ENCODE measurements around the gene POU6F2. TPM values are rescaled to one million over a fixed set of nuclear protein-coding genes. Genes with fewer than 3 reads are reported as not detected.

POU6F2 gene
- polyA plus RNA-seq, 1 experiment: not detected

- DNase-seq (ENCODE audit: low read depth): no peak
- TF ChIP-seq CTCF (IDR thresholded peaks at IDR 0.05; ENCODE audit: insufficient read depth, low read depth, low read length): no peak
- Histone ChIP-seq H3K4me3 (ENCODE audit: low read depth, low read length) (no peak overlapping the region), H3K27me3 (ENCODE audit: control insufficient read depth, insufficient read depth, low read length) (0 out of 2 replicates have a peak, but pooled peaks cover 3% of the 10 kb centered on the region), H3K36me3 (ENCODE audit: control insufficient read depth, insufficient read depth, low read length) (no peaks in the 10 kb centered on the region)
- CTCF ChIA-PET: no interaction called here
- POLR2A ChIA-PET: no interaction called here
Observed at GRCh38 chr7:38975944-38976392, 1.7 kb upstream of the POU6F2 start.

GRCh38 chr7:38978491-38978890 lies 782 bp downstream of the POU6F2 start:
- CTCF ChIA-PET: interaction anchor here (0.5 to 0.7 kb wide), 2 partner anchors 45 to 617 kb away, joined by 3 to 4 read pairs; no protein-coding TSS in a partner anchor

GRCh38 chr7:38992203-38992602 lies 14.5 kb downstream of the POU6F2 start:
- POLR2A ChIA-PET: no interaction called here
- H3K4me3 ChIP-seq (ENCODE audit: low read depth, low read length): no peak overlapping the region

More at GRCh38 chr7:38978491-38978890, 782 bp downstream of the POU6F2 start:
- DNase-seq (ENCODE audit: low read depth): no peak
- Histone ChIP-seq H3K36me3 (ENCODE audit: control insufficient read depth, insufficient read depth, low read length) (no peaks in the 10 kb centered on the region), H3K4me3 (ENCODE audit: low read depth, low read length) (no peak overlapping the region), H3K27me3 (ENCODE audit: control insufficient read depth, insufficient read depth, low read length) (0 out of 2 replicates have a peak, but pooled peaks cover 3% of the 10 kb centered on the region)
- POLR2A ChIA-PET: no interaction called here
- TF ChIP-seq CTCF (IDR thresholded peaks at IDR 0.05; ENCODE audit: insufficient read depth, low read depth, low read length): no peak

GRCh38 chr7:39001595-39001994 lies 23.9 kb downstream of the POU6F2 start:
- DNase-seq (ENCODE audit: low read depth): no peak
- Histone ChIP-seq H3K4me3 (ENCODE audit: low read depth, low read length) (no peak overlapping the region), H3K27me3 (ENCODE audit: control insufficient read depth, insufficient read depth, low read length) (no peaks in the 10 kb centered on the region), H3K36me3 (ENCODE audit: control insufficient read depth, insufficient read depth, low read length) (no peaks in the 10 kb centered on the region)
- ChIA-PET CTCF (no interaction called here), POLR2A (no interaction called here)
- TF ChIP-seq CTCF (IDR thresholded peaks at IDR 0.05; ENCODE audit: insufficient read depth, low read depth, low read length): no peak

More at GRCh38 chr7:38992203-38992602, 14.5 kb downstream of the POU6F2 start:
- no peak for DNase-seq (ENCODE audit: low read depth)
- CTCF ChIA-PET: no interaction called here
- Histone ChIP-seq H3K27me3 (ENCODE audit: control insufficient read depth, insufficient read depth, low read length) (0 out of 2 replicates have a peak, but pooled peaks cover 2% of the 10 kb centered on the region), H3K36me3 (ENCODE audit: control insufficient read depth, insufficient read depth, low read length) (no peaks in the 10 kb centered on the region)
- TF ChIP-seq CTCF (IDR thresholded peaks at IDR 0.05; ENCODE audit: insufficient read depth, low read depth, low read length): no peak

GRCh38 chr7:39002755-39003154 lies 25.0 kb downstream of the POU6F2 start:
- Histone ChIP-seq H3K36me3 (ENCODE audit: control insufficient read depth, insufficient read depth, low read length) (no peaks in the 10 kb centered on the region), H3K4me3 (ENCODE audit: low read depth, low read length) (no peak overlapping the region), H3K27me3 (ENCODE audit: control insufficient read depth, insufficient read depth, low read length) (no peaks in the 10 kb centered on the region)
- no peak for TF ChIP-seq CTCF (IDR thresholded peaks at IDR 0.05; ENCODE audit: insufficient read depth, low read depth, low read length)
- DNase-seq (ENCODE audit: low read depth): no peak
- ChIA-PET POLR2A (no interaction called here), CTCF (no interaction called here)

All from BJ (cell line).